Thoracic aorta (tissue), 2 donors: Measurements from ENCODE around the gene MOCS1. TPM values are rescaled to one million over a fixed set of nuclear protein-coding genes. Genes with fewer than 3 reads are reported as not detected.
A peak's percentile ranks its signal among the peaks of the same experiment; 100 is the strongest.

Experiments
- ATAC-seq: fragments of 150-250 bp; one replicate; pipeline ENCODE4 v1.8.0; 2017; ENCODE audit warnings: low read depth; ENCODE audit not compliant: insufficient number of reproducible peaks, low FRiP score
- DNase-seq: peaks from one replicate; pipeline ENCODE4 v3.0.0-alpha.2; 2020; ENCODE audit warnings: low spot score
- H3K27ac ChIP-seq, 2 donors: fragments of 200-600 bp; sonication (generic); 1 replicate in 1 of 2; 2 replicates in 1 of 2; pipeline ENCODE4 v1.5.1; 2016; ENCODE audit warnings: mild to moderate bottlenecking in 2 of 2, moderate library complexity in 2 of 2
- H3K27me3 ChIP-seq: fragments of 200-600 bp; sonication (generic); replicated peaks from 2 replicates; pipeline ENCODE4 v1.6.0; 2016; ENCODE audit warnings: mild to moderate bottlenecking; ENCODE audit not compliant: insufficient read depth
- H3K36me3 ChIP-seq: fragments of 200-600 bp; sonication (generic); one replicate; pipeline ENCODE4 v1.5.1; 2016
- H3K4me1 ChIP-seq, 2 donors: fragments of 200-600 bp; sonication (generic); 1 replicate in 1 of 2; 2 replicates in 1 of 2; pipeline versions ENCODE4 v1.5.1 to v1.6.0; 2016; ENCODE audit warnings: low read depth in 2 of 2, mild to moderate bottlenecking in 1 of 2; ENCODE audit not compliant: control insufficient read depth in 1 of 2
- H3K4me3 ChIP-seq: fragments of 200-600 bp; sonication (generic); 2 replicates; pipeline ENCODE4 v1.5.1; 2016; ENCODE audit warnings: mild to moderate bottlenecking
- H3K9me3 ChIP-seq: fragments of 200-600 bp; sonication (generic); 2 replicates; pipeline ENCODE4 v1.5.1; 2016
- total RNA-seq, 2 donors: library from RNA; depleted of rRNA; stranded (reverse); fragments of >200 nt; gene quantifications; one replicate each; pipeline versions ENCODE4 v1.1.0 to v1.2.3, GENCODE V29; 2016
- TF ChIP-seq, protein P1 (sequence below): fragments of 200-600 bp; sonication (generic); IDR thresholded peaks from one replicate; pipeline ENCODE4 v1.5.1; 2019; ENCODE audit warnings: antibody characterized with exemption

The MOCS1 gene
- total RNA-seq, 2 donors from 2014 or later = 29.1 to 44.9 TPM

DNA sequence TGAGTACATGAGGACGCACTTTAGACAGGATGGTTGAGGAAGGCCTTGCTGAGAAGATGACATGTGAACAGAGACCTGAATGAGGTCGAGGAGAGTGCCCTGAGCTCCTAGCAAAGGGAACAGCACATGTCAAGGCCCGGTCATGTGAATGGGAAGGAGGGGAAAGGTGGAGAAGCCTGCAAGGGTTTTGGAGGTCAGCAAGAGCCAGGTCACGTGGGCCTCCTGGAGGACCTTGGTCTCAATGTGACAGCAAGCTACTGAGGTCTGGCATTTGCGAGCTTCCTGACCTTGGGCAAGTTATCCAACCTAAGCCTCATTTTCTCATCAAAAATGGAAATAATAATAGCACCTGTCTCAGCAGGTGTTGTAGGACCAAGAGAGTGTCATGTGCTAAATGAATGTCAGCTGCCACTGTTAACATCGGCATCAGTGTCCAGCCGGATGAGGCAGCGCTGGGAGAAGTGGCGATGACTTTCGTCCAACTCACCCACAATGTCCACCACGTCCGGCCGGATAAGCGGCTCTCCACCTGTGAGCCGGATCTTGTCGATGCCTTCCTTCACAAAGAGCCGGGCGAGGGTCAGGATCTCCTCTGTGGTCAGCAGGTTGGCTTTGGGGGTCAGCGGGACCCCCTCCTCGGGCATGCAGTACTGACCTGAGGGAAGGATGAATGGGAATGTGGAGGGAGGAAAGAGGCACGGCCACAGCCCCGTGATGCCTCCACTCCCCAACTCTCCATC, 8.9 kb downstream of the MOCS1 start:
- ATAC-seq (no peak), DNase-seq (no peak)
- TF ChIP-seq, protein P1, sequence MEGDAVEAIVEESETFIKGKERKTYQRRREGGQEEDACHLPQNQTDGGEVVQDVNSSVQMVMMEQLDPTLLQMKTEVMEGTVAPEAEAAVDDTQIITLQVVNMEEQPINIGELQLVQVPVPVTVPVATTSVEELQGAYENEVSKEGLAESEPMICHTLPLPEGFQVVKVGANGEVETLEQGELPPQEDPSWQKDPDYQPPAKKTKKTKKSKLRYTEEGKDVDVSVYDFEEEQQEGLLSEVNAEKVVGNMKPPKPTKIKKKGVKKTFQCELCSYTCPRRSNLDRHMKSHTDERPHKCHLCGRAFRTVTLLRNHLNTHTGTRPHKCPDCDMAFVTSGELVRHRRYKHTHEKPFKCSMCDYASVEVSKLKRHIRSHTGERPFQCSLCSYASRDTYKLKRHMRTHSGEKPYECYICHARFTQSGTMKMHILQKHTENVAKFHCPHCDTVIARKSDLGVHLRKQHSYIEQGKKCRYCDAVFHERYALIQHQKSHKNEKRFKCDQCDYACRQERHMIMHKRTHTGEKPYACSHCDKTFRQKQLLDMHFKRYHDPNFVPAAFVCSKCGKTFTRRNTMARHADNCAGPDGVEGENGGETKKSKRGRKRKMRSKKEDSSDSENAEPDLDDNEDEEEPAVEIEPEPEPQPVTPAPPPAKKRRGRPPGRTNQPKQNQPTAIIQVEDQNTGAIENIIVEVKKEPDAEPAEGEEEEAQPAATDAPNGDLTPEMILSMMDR = no peak
- no peak overlapping the region for H3K27ac ChIP-seq
- peaks cover 27 to 57% of the 10 kb centered on the region in 2 donors for H3K4me1 ChIP-seq
- H3K9me3 ChIP-seq = no peaks in the 10 kb centered on the region
- no peaks in the 10 kb centered on the region for H3K27me3 ChIP-seq
- no peak overlapping the region for H3K4me3 ChIP-seq
- peaks cover 25% of the 10 kb centered on the region for H3K36me3 ChIP-seq

DNA sequence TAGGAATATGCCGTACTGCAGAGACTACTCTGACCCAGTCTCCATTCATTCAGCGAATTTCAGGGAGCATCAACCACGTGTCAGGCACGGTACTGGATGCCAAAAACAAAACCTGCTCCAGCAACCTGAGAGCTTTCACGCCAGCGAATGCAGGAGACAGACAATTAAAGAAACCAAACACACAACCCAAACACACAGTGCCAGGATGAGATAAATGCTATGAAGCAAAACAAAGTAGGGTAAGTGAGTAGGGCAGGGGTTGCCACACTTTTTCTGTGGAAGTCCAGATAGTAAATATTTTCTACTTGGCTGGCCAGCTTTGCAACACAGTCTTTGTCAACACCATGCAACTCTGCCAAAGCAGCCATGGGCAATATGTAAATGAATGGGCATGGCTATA, 10.0 kb downstream of the MOCS1 start:
- no peaks in the 10 kb centered on the region for H3K9me3 ChIP-seq
- peaks cover 25% of the 10 kb centered on the region for H3K36me3 ChIP-seq

DNA sequence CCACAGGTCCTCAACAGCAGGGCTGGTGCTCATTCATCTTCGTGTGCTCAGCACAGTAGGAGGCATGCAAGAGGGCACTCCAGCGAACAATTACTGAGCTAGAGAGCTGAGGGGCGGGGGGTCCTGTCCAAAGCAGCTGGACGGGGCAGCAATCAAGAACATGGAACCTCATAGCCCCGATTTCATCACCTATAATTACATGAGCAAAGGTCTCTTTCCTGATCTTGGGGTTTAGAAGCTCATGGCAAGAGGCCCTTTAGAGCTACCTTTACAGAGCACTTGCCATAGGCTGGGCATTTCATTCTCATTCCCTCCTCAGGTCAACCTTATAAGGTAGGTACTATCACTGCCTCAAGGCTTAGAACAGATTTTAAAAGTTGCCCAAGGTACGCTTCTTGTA, 10.4 kb downstream of the MOCS1 start:
- no peak for DNase-seq
- Histone ChIP-seq H3K27me3 (no peaks in the 10 kb centered on the region), H3K9me3 (no peaks in the 10 kb centered on the region), H3K4me3 (no peak overlapping the region), H3K36me3 (peaks cover 25% of the 10 kb centered on the region), H3K4me1 (peaks cover 15 to 43% of the 10 kb centered on the region in 2 donors), H3K27ac (peak overlapping the region in 1 of 2 donors; percentile 27)
- TF ChIP-seq, protein P1 = no peak
- no peak for ATAC-seq

More for the DNA sequence above, 10.0 kb downstream of the MOCS1 start:
- no peak for ATAC-seq
- no peak overlapping the region for H3K27ac ChIP-seq
- no peak overlapping the region for H3K4me3 ChIP-seq
- no peak for DNase-seq
- peaks cover 18 to 48% of the 10 kb centered on the region in 2 donors for H3K4me1 ChIP-seq
- TF ChIP-seq, protein P1 = no peak
- H3K27me3 ChIP-seq = no peaks in the 10 kb centered on the region

DNA sequence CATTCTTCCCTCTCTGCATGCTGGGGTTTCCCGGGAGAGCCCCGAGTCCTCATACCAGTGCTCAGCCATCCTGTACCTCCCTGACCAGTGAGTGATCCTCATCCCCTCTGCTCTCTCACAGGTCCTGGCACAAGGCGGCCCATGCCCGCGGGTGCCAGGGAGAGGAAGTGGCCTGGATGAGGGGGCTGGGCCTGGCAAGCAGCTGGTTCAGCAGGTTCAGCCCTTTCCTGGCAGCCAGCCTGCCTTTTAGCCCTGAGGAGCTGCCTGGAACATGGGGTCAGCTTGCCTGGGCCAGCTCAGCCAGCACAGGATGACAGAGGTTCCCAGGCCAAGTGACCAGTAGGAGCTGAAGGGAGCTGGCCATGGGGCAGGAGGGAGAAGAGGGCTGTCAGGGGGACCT, 10.9 kb downstream of the MOCS1 start:
- Histone ChIP-seq H3K4me3 (no peak overlapping the region), H3K4me1 (peaks cover 13 to 39% of the 10 kb centered on the region in 2 donors), H3K27me3 (no peaks in the 10 kb centered on the region), H3K9me3 (no peaks in the 10 kb centered on the region), H3K27ac (peak overlapping the region; percentile 1 to 27), H3K36me3 (peaks cover 25% of the 10 kb centered on the region)
- ATAC-seq = no peak
- TF ChIP-seq, protein P1 = no peak
- DNase-seq = peak; percentile 73

DNA sequence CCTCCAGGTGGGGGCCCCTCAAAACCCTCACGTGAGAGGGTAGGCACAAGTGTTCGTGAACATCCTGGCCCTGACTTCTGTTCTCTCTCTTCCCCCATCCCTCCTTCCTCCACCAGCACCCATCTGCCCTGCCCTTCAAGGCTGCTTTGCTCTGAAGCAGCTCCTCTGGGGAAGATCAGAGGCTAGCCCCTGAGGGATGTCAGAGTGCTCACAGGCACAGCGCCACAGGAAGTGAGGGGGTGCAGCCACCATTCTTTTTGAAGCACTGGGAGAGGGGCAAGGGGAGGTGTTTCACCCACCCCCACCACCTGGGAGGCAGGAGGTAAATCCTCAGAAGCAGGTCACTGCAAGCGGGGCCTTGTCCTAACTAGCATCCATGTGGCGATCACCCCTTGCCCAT, 11.4 kb downstream of the MOCS1 start:
- ATAC-seq = no peak
- Histone ChIP-seq H3K27me3 (no peaks in the 10 kb centered on the region), H3K9me3 (no peaks in the 10 kb centered on the region), H3K4me3 (no peak overlapping the region), H3K36me3 (peaks cover 25% of the 10 kb centered on the region), H3K4me1 (peaks cover 13 to 33% of the 10 kb centered on the region in 2 donors), H3K27ac (peak overlapping the region; percentile 1 to 27)
- TF ChIP-seq, protein P1 = no peak
- DNase-seq = no peak
